ENCODE results near the gene NUP160.
A peak's percentile ranks its signal among the peaks of the same experiment; 100 is the strongest.
"Not testable (repeated sequence)": the region's sequence is repeated elsewhere in the genome, so short reads cannot be mapped to it uniquely, and the experiment has no call there.

NUP160 gene

DNA sequence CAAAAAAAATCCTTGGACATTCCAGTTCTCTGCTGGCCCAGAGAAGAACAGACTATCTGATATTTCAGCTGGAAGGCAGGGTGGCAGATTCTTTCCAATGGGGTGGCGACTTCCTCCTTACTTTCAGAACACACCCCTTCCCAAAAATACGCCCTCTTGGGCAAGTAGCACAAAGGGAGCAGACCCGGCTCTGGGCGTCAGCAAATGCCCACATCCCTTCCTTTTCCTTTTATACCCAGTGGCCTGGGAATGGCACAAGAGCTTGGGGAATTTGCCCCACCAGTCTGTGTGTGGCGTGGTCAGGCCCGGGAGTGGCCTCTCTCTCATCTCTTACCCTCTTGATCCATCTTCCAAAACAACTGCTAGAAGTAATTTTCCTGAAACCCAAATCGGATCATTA, 33.0 kb upstream of the NUP160 start:
- peaks cover 5% of the 10 kb centered on the region for H3K36me3 ChIP-seq (replicated peaks; ENCODE audit: low read depth, low read length)
- H3K9me3 ChIP-seq (ENCODE audit: insufficient read depth, low read length): peaks cover 4% of the 10 kb centered on the region; the same call in 1 of the 2 replicates
- peaks cover 43% of the 10 kb centered on the region for H3K4me1 ChIP-seq (ENCODE audit: low read length)
- H3K4me2 ChIP-seq (ENCODE audit: low read length): no peak overlapping the region
- H3K9ac ChIP-seq (ENCODE audit: low read length): peak overlapping the region; percentile 56; the same call in 1 of the 2 replicates
- no peaks in the 10 kb centered on the region for H4K20me1 ChIP-seq (ENCODE audit: insufficient read depth, low read length)
- no peaks in the 10 kb centered on the region for H3K79me2 ChIP-seq (ENCODE audit: low read length)
- no peaks in the 10 kb centered on the region for H3K27me3 ChIP-seq (ENCODE audit: low read depth, low read length)
- TF ChIP-seq EZH2phosphoT487 (IDR thresholded peaks at IDR 0.05; ENCODE audit: low read depth): no peak
- TF ChIP-seq, protein P1, sequence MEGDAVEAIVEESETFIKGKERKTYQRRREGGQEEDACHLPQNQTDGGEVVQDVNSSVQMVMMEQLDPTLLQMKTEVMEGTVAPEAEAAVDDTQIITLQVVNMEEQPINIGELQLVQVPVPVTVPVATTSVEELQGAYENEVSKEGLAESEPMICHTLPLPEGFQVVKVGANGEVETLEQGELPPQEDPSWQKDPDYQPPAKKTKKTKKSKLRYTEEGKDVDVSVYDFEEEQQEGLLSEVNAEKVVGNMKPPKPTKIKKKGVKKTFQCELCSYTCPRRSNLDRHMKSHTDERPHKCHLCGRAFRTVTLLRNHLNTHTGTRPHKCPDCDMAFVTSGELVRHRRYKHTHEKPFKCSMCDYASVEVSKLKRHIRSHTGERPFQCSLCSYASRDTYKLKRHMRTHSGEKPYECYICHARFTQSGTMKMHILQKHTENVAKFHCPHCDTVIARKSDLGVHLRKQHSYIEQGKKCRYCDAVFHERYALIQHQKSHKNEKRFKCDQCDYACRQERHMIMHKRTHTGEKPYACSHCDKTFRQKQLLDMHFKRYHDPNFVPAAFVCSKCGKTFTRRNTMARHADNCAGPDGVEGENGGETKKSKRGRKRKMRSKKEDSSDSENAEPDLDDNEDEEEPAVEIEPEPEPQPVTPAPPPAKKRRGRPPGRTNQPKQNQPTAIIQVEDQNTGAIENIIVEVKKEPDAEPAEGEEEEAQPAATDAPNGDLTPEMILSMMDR (IDR thresholded peaks at IDR 0.05; ENCODE audit: low read depth, low read length): no peak
- H3K27ac ChIP-seq (ENCODE audit: low read length): peak overlapping the region; percentile 99
- H2AFZ ChIP-seq (ENCODE audit: low read depth, low read length): no peak overlapping the region
- H3K4me3 ChIP-seq (ENCODE audit: low read length): no peak overlapping the region

DNA sequence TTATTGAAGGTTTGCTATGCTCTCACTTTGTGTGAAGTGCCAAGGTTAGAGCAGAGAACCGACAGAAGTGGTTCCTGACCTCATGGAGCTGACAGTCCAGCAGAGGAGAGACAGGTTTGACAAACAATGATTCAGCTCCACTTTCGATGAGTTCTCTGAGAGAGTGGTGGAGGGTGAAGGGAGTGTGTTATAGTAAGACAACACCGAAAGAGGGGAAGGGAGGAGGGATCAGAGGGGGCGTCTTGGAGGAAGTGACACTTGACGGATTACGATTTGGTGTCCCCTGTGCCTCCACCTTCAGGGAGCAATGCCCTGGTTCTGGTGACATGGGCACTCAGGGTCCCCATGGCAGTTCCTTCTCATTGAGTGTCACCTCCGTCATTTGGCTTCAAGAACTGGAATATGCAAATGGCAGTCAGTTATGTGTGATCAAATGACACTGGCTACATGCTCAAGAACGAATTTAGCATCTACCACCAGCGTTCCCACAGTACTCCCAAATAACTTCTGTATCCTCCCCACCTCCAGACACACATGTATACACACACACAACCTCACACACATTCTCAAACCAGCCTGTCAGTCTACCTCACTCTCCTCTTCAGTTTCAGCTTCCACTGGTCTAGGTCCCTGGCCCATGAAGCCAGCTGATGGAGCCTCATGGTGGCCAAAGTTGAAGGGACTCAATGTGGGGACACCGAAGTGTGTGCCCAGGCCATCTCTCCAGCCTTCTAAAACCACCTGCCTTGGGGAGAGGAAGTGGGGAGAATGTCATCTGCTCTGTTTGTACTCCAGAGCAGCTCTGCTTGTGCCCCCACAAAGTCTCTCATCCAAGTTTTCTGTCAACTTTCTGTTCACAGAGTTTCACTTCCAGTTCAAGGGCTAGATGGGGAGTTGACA, 31.4 kb upstream of the NUP160 start:
- Histone ChIP-seq H3K4me2 (ENCODE audit: low read length) (peak overlapping the region; percentile 79), H2AFZ (ENCODE audit: low read depth, low read length) (no peak overlapping the region; the same call in 1 of the 2 replicates), H3K79me2 (ENCODE audit: low read length) (no peaks in the 10 kb centered on the region), H3K27me3 (ENCODE audit: low read depth, low read length) (no peaks in the 10 kb centered on the region), H3K9me3 (ENCODE audit: insufficient read depth, low read length) (peaks cover 8% of the 10 kb centered on the region; the same call in 1 of the 2 replicates), H3K4me3 (ENCODE audit: low read length) (peak overlapping the region; percentile 64), H3K27ac (ENCODE audit: low read length) (peak overlapping the region; percentile 99), H3K4me1 (ENCODE audit: low read length) (peaks cover 33% of the 10 kb centered on the region), H4K20me1 (ENCODE audit: insufficient read depth, low read length) (no peaks in the 10 kb centered on the region), H3K36me3 (replicated peaks; ENCODE audit: low read depth, low read length) (peaks cover 7% of the 10 kb centered on the region), H3K9ac (ENCODE audit: low read length) (peak overlapping the region; percentile 80)
- TF ChIP-seq, protein P1 (IDR thresholded peaks at IDR 0.05; ENCODE audit: low read depth, low read length): no peak
- no peak for TF ChIP-seq EZH2phosphoT487 (IDR thresholded peaks at IDR 0.05; ENCODE audit: low read depth)

DNA sequence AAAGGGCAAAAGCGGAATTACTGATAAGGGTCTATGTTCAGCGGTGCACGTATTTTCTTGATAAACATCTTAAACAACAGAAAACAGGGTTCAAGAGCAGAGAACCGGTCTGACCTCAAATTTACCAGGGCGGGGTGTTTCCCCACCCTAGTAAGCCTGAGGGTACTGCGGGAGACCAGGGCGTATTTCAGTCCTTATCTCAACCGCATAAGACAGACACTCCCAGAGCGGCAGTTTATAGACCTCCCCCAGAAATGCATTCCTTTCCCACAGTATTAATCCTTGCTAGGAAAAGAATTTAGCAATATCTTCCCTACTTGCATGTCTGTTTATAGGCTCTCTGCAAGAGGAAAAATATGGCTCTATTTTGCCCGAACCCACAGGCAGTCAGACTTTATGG, 27.7 kb upstream of the NUP160 start:
- not testable (repeated sequence) for H3K27me3 ChIP-seq (ENCODE audit: low read depth, low read length); H3K27ac ChIP-seq (ENCODE audit: low read length); H3K9ac ChIP-seq (ENCODE audit: low read length); H2AFZ ChIP-seq (ENCODE audit: low read depth, low read length); H4K20me1 ChIP-seq (ENCODE audit: insufficient read depth, low read length); H3K4me2 ChIP-seq (ENCODE audit: low read length); H3K4me3 ChIP-seq (ENCODE audit: low read length); H3K9me3 ChIP-seq (ENCODE audit: insufficient read depth, low read length); H3K79me2 ChIP-seq (ENCODE audit: low read length)
- Histone ChIP-seq H3K4me1 (ENCODE audit: low read length) (peaks cover 40% of the 10 kb centered on the region), H3K36me3 (replicated peaks; ENCODE audit: low read depth, low read length) (peaks cover 11% of the 10 kb centered on the region)

DNA sequence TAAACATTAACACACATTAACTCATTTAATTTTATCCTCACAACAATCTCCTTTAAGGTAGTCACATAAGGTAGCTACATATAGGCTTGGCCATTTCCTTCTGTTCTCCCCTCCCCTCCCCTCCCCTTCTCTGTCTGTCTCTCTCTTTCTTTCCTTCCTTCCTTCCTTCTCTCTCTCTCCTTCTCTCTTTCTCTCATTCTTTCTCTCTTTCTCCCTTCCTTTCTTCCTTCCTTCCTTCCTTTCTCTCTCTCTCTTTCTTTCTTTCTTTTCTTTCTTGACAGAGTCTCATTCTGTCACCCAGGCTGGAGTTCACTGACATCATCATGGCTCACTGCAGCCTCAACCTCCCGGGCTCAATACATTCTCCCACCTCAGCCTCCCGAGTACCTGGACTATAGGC, 22.3 kb upstream of the NUP160 start:
- no peak overlapping the region for H3K27ac ChIP-seq (ENCODE audit: low read length)
- H3K4me2 ChIP-seq (ENCODE audit: low read length): no peak overlapping the region

More for the DNA sequence above, 22.3 kb upstream of the NUP160 start:
- peaks cover 4% of the 10 kb centered on the region; the same call in 1 of the 2 replicates for H3K9me3 ChIP-seq (ENCODE audit: insufficient read depth, low read length)
- TF ChIP-seq, protein P1 (IDR thresholded peaks at IDR 0.05; ENCODE audit: low read depth, low read length): no peak
- TF ChIP-seq EZH2phosphoT487 (IDR thresholded peaks at IDR 0.05; ENCODE audit: low read depth): no peak
- H3K27me3 ChIP-seq (ENCODE audit: low read depth, low read length): no peaks in the 10 kb centered on the region
- no peak overlapping the region for H3K9ac ChIP-seq (ENCODE audit: low read length)
- peaks cover 31% of the 10 kb centered on the region for H3K4me1 ChIP-seq (ENCODE audit: low read length)
- no peaks in the 10 kb centered on the region for H3K79me2 ChIP-seq (ENCODE audit: low read length)
- H3K4me3 ChIP-seq (ENCODE audit: low read length): no peak overlapping the region
- H4K20me1 ChIP-seq (ENCODE audit: insufficient read depth, low read length): no peaks in the 10 kb centered on the region
- H2AFZ ChIP-seq (ENCODE audit: low read depth, low read length): no peak overlapping the region
- peaks cover 6% of the 10 kb centered on the region for H3K36me3 ChIP-seq (replicated peaks; ENCODE audit: low read depth, low read length)
